ENCODE results near the gene ZNF660.
"Not testable (repeated sequence)": the region's sequence is repeated elsewhere in the genome, so short reads cannot be mapped to it uniquely, and the experiment has no call there.

Gene ZNF660

GRCh38 chr3:44561076-44561475 is 23.7 kb upstream of the ZNF660 start:
- TF ChIP-seq CTCF (IDR thresholded peaks at IDR 0.05; ENCODE audit: low read depth, low read length, missing control alignments) = no peak
- H3K4me3 ChIP-seq (replicated peaks; ENCODE audit: low read depth, low read length) = no peak overlapping the region
- no peak for DNase-seq (ENCODE audit: extremely low read depth, low read depth)

GRCh38 chr3:44562147-44562546 is 22.6 kb upstream of the ZNF660 start:
- no peak for TF ChIP-seq CTCF (IDR thresholded peaks at IDR 0.05; ENCODE audit: low read depth, low read length, missing control alignments)
- H3K4me3 ChIP-seq (replicated peaks; ENCODE audit: low read depth, low read length) = no peak overlapping the region
- no peak for DNase-seq (ENCODE audit: extremely low read depth, low read depth)

GRCh38 chr3:44568561-44568960 is 16.2 kb upstream of the ZNF660 start:
- DNase-seq (ENCODE audit: extremely low read depth, low read depth) = no peak
- no peak overlapping the region for H3K4me3 ChIP-seq (replicated peaks; ENCODE audit: low read depth, low read length)
- no peak for TF ChIP-seq CTCF (IDR thresholded peaks at IDR 0.05; ENCODE audit: low read depth, low read length, missing control alignments)

- no peak for TF ChIP-seq CTCF (IDR thresholded peaks at IDR 0.05; ENCODE audit: low read depth, low read length, missing control alignments)
- DNase-seq (ENCODE audit: extremely low read depth, low read depth) = no peak
- H3K4me3 ChIP-seq (replicated peaks; ENCODE audit: low read depth, low read length) = no peak overlapping the region
Observed at GRCh38 chr3:44571024-44571423, 13.7 kb upstream of the ZNF660 start.

GRCh38 chr3:44576613-44577012 is 8.2 kb upstream of the ZNF660 start:
- DNase-seq (ENCODE audit: extremely low read depth, low read depth) = no peak

GRCh38 chr3:44577354-44577952 is 7.3 kb upstream of the ZNF660 start:
- DNase-seq (ENCODE audit: extremely low read depth, low read depth); H3K4me3 ChIP-seq (replicated peaks; ENCODE audit: low read depth, low read length): not testable (repeated sequence)

More at GRCh38 chr3:44576613-44577012, 8.2 kb upstream of the ZNF660 start:
- H3K4me3 ChIP-seq (replicated peaks; ENCODE audit: low read depth, low read length) = no peak overlapping the region
- TF ChIP-seq CTCF (IDR thresholded peaks at IDR 0.05; ENCODE audit: low read depth, low read length, missing control alignments) = no peak

GRCh38 chr3:44578316-44578715 is 6.4 kb upstream of the ZNF660 start:
- not testable (repeated sequence) for DNase-seq (ENCODE audit: extremely low read depth, low read depth); H3K4me3 ChIP-seq (replicated peaks; ENCODE audit: low read depth, low read length)

- DNase-seq (ENCODE audit: extremely low read depth, low read depth); H3K4me3 ChIP-seq (replicated peaks; ENCODE audit: low read depth, low read length): not testable (repeated sequence)
Observed at GRCh38 chr3:44578924-44579515, 5.7 kb upstream of the ZNF660 start.

- DNase-seq (ENCODE audit: extremely low read depth, low read depth); H3K4me3 ChIP-seq (replicated peaks; ENCODE audit: low read depth, low read length): not testable (repeated sequence)
Observed at GRCh38 chr3:44579749-44580148, 5.0 kb upstream of the ZNF660 start.

- H3K4me3 ChIP-seq (replicated peaks; ENCODE audit: low read depth, low read length); DNase-seq (ENCODE audit: extremely low read depth, low read depth): not testable (repeated sequence)
Observed at GRCh38 chr3:44580971-44581370, 3.8 kb upstream of the ZNF660 start.

All from HFF-Myc (cell line).